ENCODE results near the gene LPAR1. TPM values are rescaled to one million over a fixed set of nuclear protein-coding genes. Genes with fewer than 3 reads are reported as not detected.

Gene LPAR1
- total and polyA plus RNA-seq, 2 of the 8 experiments (the other 6 are each of a cell fraction or from before 2014, with no cell fraction given), result 3.4 to 5.1 TPM

- ChIA-PET POLR2A (ENCODE audit: partially characterized antibody) (no interaction called here), CTCF (ENCODE audit: partially characterized antibody) (interaction anchor here (0.6 to 0.7 kb wide), 3 partner anchors 27 to 327 kb away, joined by 3 to 4 read pairs (median 3); no protein-coding TSS in a partner anchor)
- no peak overlapping the region for H3K14ac ChIP-seq (ENCODE audit: insufficient read length)
- no peaks in the 10 kb centered on the region for H3K23me2 ChIP-seq (ENCODE audit: low read depth, low read length)
- peaks cover 0 to 3% (median 3%) of the 10 kb centered on the region in 4 experiments; a peak in 4 of 7 replicates for H3K4me1 ChIP-seq (replicated peaks in 1 of 4; ENCODE audit: control insufficient read depth in 3 of 4, insufficient read depth in 4 of 4, low read length in 3 of 4)
- FAIRE-seq (no peak), DNase-seq (ENCODE audit: low read depth in 1 of 2, low spot score in 2 of 2) (no peak)
- no peaks in the 10 kb centered on the region for H3K36me3 ChIP-seq (ENCODE audit: control insufficient read depth in 2 of 4, insufficient read depth in 4 of 4, low read length in 3 of 4)
- no peak overlapping the region for H3K23ac ChIP-seq (ENCODE audit: insufficient read length)
- WGBS, 2 experiments (ENCODE audit: extremely low coverage in 1 of 2, insufficient coverage in 1 of 2, insufficient read length in 1 of 2, insufficient replicate concordance in 2 of 2, low coverage in 1 of 2, low lambda C conversion rate in 2 of 2, missing lambda C conversion rate in 1 of 2), result 84 to 100% methylated on average over 1 of the region's 1 CpG
- no peak overlapping the region for H3K4me2 ChIP-seq (ENCODE audit: insufficient read depth in 1 of 2, low read depth in 2 of 2, low read length in 2 of 2)
- no peak overlapping the region for H3K4me3 ChIP-seq (ENCODE audit: extremely low read depth in 1 of 4, insufficient read depth in 2 of 4, low read depth in 3 of 4, low read length in 4 of 4)
- H3K56ac ChIP-seq (replicated peaks; ENCODE audit: insufficient read length, low read depth, low read length), result no peak overlapping the region
- no peak overlapping the region for H4K8ac ChIP-seq (ENCODE audit: extremely low read depth, insufficient read depth, low read length)
- no peak overlapping the region for H2BK120ac ChIP-seq (replicated peaks; ENCODE audit: low read depth, low read length)
- no peak overlapping the region for H2AK5ac ChIP-seq (ENCODE audit: low read depth, low read length)
- H2BK12ac ChIP-seq (ENCODE audit: low read depth, low read length), result no peak overlapping the region
- H3K9ac ChIP-seq (replicated peaks in 1 of 4; ENCODE audit: extremely low read depth in 1 of 4, low read depth in 3 of 4, low read length in 3 of 4), result no peak overlapping the region
- no peak overlapping the region for H2AFZ ChIP-seq (ENCODE audit: low read length)
- H2BK5ac ChIP-seq (ENCODE audit: low read depth, low read length), result no peak overlapping the region
- H3K9me3 ChIP-seq (ENCODE audit: insufficient read depth in 2 of 2, low read depth in 1 of 2, low read length in 1 of 2), result no peaks in the 10 kb centered on the region
- no peaks in the 10 kb centered on the region for H3K79me2 ChIP-seq (ENCODE audit: control insufficient read depth in 1 of 2, insufficient read depth in 2 of 2, low read length in 2 of 2)
- H3K79me1 ChIP-seq (ENCODE audit: low read depth, low read length), result no peaks in the 10 kb centered on the region
- no peak overlapping the region for H2BK20ac ChIP-seq (ENCODE audit: low read length)
- no peak overlapping the region for H3K4ac ChIP-seq (replicated peaks; ENCODE audit: insufficient read length, low read depth, low read length)
- H4K5ac ChIP-seq (ENCODE audit: insufficient read length, low read depth, low read length), result no peak overlapping the region
- no peak overlapping the region for H4K91ac ChIP-seq (replicated peaks; ENCODE audit: insufficient read length, low read length)
- H4K20me1 ChIP-seq (replicated peaks in 1 of 2; ENCODE audit: control insufficient read depth in 1 of 2, insufficient read depth in 2 of 2, low read length in 2 of 2), result no peaks in the 10 kb centered on the region
- no peak overlapping the region for H2BK15ac ChIP-seq (ENCODE audit: low read length)
- no peak overlapping the region for H3K18ac ChIP-seq (ENCODE audit: extremely low read depth, low read length)
- H3K27me3 ChIP-seq (replicated peaks in 1 of 4; ENCODE audit: control insufficient read depth in 3 of 4, extremely low read depth in 1 of 4, insufficient read depth in 3 of 4, low read length in 3 of 4), result no peaks in the 10 kb centered on the region
- no peak overlapping the region for H3K27ac ChIP-seq (ENCODE audit: low read depth, low read length)
- TF ChIP-seq SIN3A (conservative IDR thresholded peaks at IDR 0.05 in 1 of 2, IDR thresholded peaks at IDR 0.05 in 1 of 2; ENCODE audit: low read depth in 1 of 2, low read length in 2 of 2) (no peak), BRCA1 (IDR thresholded peaks at IDR 0.05; ENCODE audit: low read depth, low read length) (no peak), MAX (IDR thresholded peaks at IDR 0.05) (no peak), RBBP5 (IDR thresholded peaks at IDR 0.05; ENCODE audit: borderline replicate concordance, low read depth, low read length) (no peak), CTCF (IDR thresholded peaks at IDR 0.05; ENCODE audit: control extremely low read depth in 1 of 3, insufficient read depth in 1 of 3, low read depth in 1 of 3, low read length in 3 of 3) (no peak), HDAC2 (IDR thresholded peaks at IDR 0.05; ENCODE audit: borderline replicate concordance in 1 of 2, low read depth in 2 of 2, low read length in 2 of 2) (no peak), POU5F1 (IDR thresholded peaks at IDR 0.05; ENCODE audit: low read depth, low read length) (no peak), BCL11A (IDR thresholded peaks at IDR 0.05; ENCODE audit: low read depth in 2 of 2, low read length in 2 of 2) (no peak), SAP30 (IDR thresholded peaks at IDR 0.05; ENCODE audit: insufficient read depth, insufficient replicate concordance, low read length) (no peak), RFX5 (IDR thresholded peaks at IDR 0.05; ENCODE audit: borderline replicate concordance, low read depth, low read length) (no peak), BACH1 (IDR thresholded peaks at IDR 0.05; ENCODE audit: low read length) (no peak)
Measured at GRCh38 chr9:110986529-110986928, 51.7 kb downstream of the LPAR1 start.
